ENCODE results near the gene ANKRD34C. TPM values are rescaled to one million over a fixed set of nuclear protein-coding genes. Genes with fewer than 3 reads are reported as not detected.

Gene ANKRD34C
- total and polyA plus RNA-seq, 7 experiments from 2014 or later: not detected

GRCh38 chr15:79292011-79292410, 9.5 kb downstream of the ANKRD34C start:
- H3K27me3 Mint-ChIP-seq: peaks cover 8 to 34% (median 30%) of the 10 kb centered on the region in 5 donors
- Histone ChIP-seq H3K27me3 (ENCODE audit: control insufficient read depth in 2 of 2, insufficient read depth in 2 of 2, low read length in 2 of 2) (no peaks in the 10 kb centered on the region), H3K36me3 (ENCODE audit: control insufficient read depth in 2 of 3, insufficient read depth in 3 of 3, low read length in 3 of 3) (no peaks in the 10 kb centered on the region), H3K4me3 (ENCODE audit: low read length) (no peak overlapping the region), H3K27ac (ENCODE audit: low read depth, low read length) (no peak overlapping the region), H3K4me1 (ENCODE audit: control insufficient read depth in 2 of 2, insufficient read depth in 2 of 2, low read length in 2 of 2) (no peaks in the 10 kb centered on the region), H3K9me3 (ENCODE audit: control insufficient read depth in 2 of 3, low read length in 3 of 3) (no peaks in the 10 kb centered on the region)
- H3K36me3 Mint-ChIP-seq: no peaks in the 10 kb centered on the region
- H3K27ac Mint-ChIP-seq: no peak overlapping the region
- DNase-seq (no peak), ATAC-seq (no peak)
- ChIA-PET CTCF (no interaction called here), POLR2A (no interaction called here)
- H3K4me3 Mint-ChIP-seq: no peak overlapping the region
- H3K4me1 Mint-ChIP-seq: peaks cover 0 to 5% (median 1%) of the 10 kb centered on the region in 7 donors
- intact Hi-C loops (cut with micrococcal nuclease): no loop called here
- H3K9me3 Mint-ChIP-seq: peaks cover 0 to 4% (median 0%) of the 10 kb centered on the region in 11 donors

- Histone ChIP-seq H3K36me3 (ENCODE audit: control insufficient read depth in 2 of 3, insufficient read depth in 3 of 3, low read length in 3 of 3) (no peaks in the 10 kb centered on the region), H3K4me1 (ENCODE audit: control insufficient read depth in 2 of 2, insufficient read depth in 2 of 2, low read length in 2 of 2) (no peaks in the 10 kb centered on the region), H3K27me3 (ENCODE audit: control insufficient read depth in 2 of 2, insufficient read depth in 2 of 2, low read length in 2 of 2) (no peaks in the 10 kb centered on the region), H3K27ac (ENCODE audit: low read depth, low read length) (no peak overlapping the region), H3K9me3 (ENCODE audit: control insufficient read depth in 2 of 3, low read length in 3 of 3) (no peaks in the 10 kb centered on the region), H3K4me3 (ENCODE audit: low read length) (no peak overlapping the region)
- H3K27ac Mint-ChIP-seq: no peak overlapping the region
- intact Hi-C loops (cut with micrococcal nuclease): no loop called here
- peaks cover 0 to 5% (median 1%) of the 10 kb centered on the region in 7 donors for H3K4me1 Mint-ChIP-seq
- no peak for DNase-seq
- CTCF ChIA-PET: no interaction called here
- peaks cover 0 to 4% (median 0%) of the 10 kb centered on the region in 11 donors for H3K9me3 Mint-ChIP-seq
- H3K27me3 Mint-ChIP-seq: peaks cover 12 to 32% (median 29%) of the 10 kb centered on the region in 5 donors
- H3K36me3 Mint-ChIP-seq: no peaks in the 10 kb centered on the region
- POLR2A ChIA-PET: no interaction called here
- H3K4me3 Mint-ChIP-seq: no peak overlapping the region
- no peak for ATAC-seq
These were observed 11.6 kb downstream of the ANKRD34C start for GRCh38 chr15:79294075-79294474.

GRCh38 chr15:79296583-79296982, 14.1 kb downstream of the ANKRD34C start:
- Mint-ChIP-seq H3K27me3 (peaks cover 30 to 38% (median 35%) of the 10 kb centered on the region in 5 donors), H3K4me1 (no peaks in the 10 kb centered on the region), H3K27ac (no peak overlapping the region), H3K9me3 (no peaks in the 10 kb centered on the region), H3K4me3 (no peak overlapping the region), H3K36me3 (no peaks in the 10 kb centered on the region)
- Histone ChIP-seq H3K9me3 (ENCODE audit: control insufficient read depth in 2 of 3, low read length in 3 of 3) (no peaks in the 10 kb centered on the region), H3K27me3 (ENCODE audit: control insufficient read depth in 2 of 2, insufficient read depth in 2 of 2, low read length in 2 of 2) (no peaks in the 10 kb centered on the region), H3K4me3 (ENCODE audit: low read length) (no peak overlapping the region), H3K36me3 (ENCODE audit: control insufficient read depth in 2 of 3, insufficient read depth in 3 of 3, low read length in 3 of 3) (no peaks in the 10 kb centered on the region), H3K27ac (ENCODE audit: low read depth, low read length) (no peak overlapping the region), H3K4me1 (ENCODE audit: control insufficient read depth in 2 of 2, insufficient read depth in 2 of 2, low read length in 2 of 2) (no peaks in the 10 kb centered on the region)
- CTCF ChIA-PET: no interaction called here
- ATAC-seq (no peak), DNase-seq (no peak)
- POLR2A ChIA-PET: no interaction called here
- intact Hi-C loops (cut with micrococcal nuclease): no loop called here

- Mint-ChIP-seq H3K4me1 (no peaks in the 10 kb centered on the region), H3K27ac (no peak overlapping the region), H3K4me3 (no peak overlapping the region), H3K9me3 (no peaks in the 10 kb centered on the region), H3K36me3 (no peaks in the 10 kb centered on the region), H3K27me3 (peaks cover 36 to 47% (median 43%) of the 10 kb centered on the region in 5 donors)
- intact Hi-C loops (cut with micrococcal nuclease): no loop called here
- H3K9me3 ChIP-seq (ENCODE audit: control insufficient read depth in 2 of 3, low read length in 3 of 3): no peaks in the 10 kb centered on the region
- ChIA-PET CTCF (no interaction called here), POLR2A (no interaction called here)
- H3K27me3 ChIP-seq (ENCODE audit: control insufficient read depth in 2 of 2, insufficient read depth in 2 of 2, low read length in 2 of 2): peaks cover 0 to under 1% of the 10 kb centered on the region in 2 donors
- H3K4me3 ChIP-seq (ENCODE audit: low read length): no peak overlapping the region
- no peaks in the 10 kb centered on the region for H3K4me1 ChIP-seq (ENCODE audit: control insufficient read depth in 2 of 2, insufficient read depth in 2 of 2, low read length in 2 of 2)
- no peaks in the 10 kb centered on the region for H3K36me3 ChIP-seq (ENCODE audit: control insufficient read depth in 2 of 3, insufficient read depth in 3 of 3, low read length in 3 of 3)
- no peak for DNase-seq
- ATAC-seq: no peak
- H3K27ac ChIP-seq (ENCODE audit: low read depth, low read length): no peak overlapping the region
These were observed 16.8 kb downstream of the ANKRD34C start for GRCh38 chr15:79299126-79299840.

GRCh38 chr15:79299841-79300235, 17.3 kb downstream of the ANKRD34C start:
- ChIA-PET POLR2A (no interaction called here), CTCF (no interaction called here)
- H3K4me1 Mint-ChIP-seq: no peaks in the 10 kb centered on the region
- ATAC-seq (no peak), DNase-seq (no peak)
- H3K27ac Mint-ChIP-seq: no peak overlapping the region
- Histone ChIP-seq H3K4me1 (ENCODE audit: control insufficient read depth in 2 of 2, insufficient read depth in 2 of 2, low read length in 2 of 2) (no peaks in the 10 kb centered on the region), H3K9me3 (ENCODE audit: control insufficient read depth in 2 of 3, low read length in 3 of 3) (no peaks in the 10 kb centered on the region), H3K4me3 (ENCODE audit: low read length) (no peak overlapping the region), H3K36me3 (ENCODE audit: control insufficient read depth in 2 of 3, insufficient read depth in 3 of 3, low read length in 3 of 3) (no peaks in the 10 kb centered on the region), H3K27me3 (ENCODE audit: control insufficient read depth in 2 of 2, insufficient read depth in 2 of 2, low read length in 2 of 2) (peaks cover 0 to 5% of the 10 kb centered on the region in 2 donors), H3K27ac (ENCODE audit: low read depth, low read length) (no peak overlapping the region)
- no peaks in the 10 kb centered on the region for H3K36me3 Mint-ChIP-seq
- intact Hi-C loops (cut with micrococcal nuclease): no loop called here
- H3K9me3 Mint-ChIP-seq: no peaks in the 10 kb centered on the region
- no peak overlapping the region for H3K4me3 Mint-ChIP-seq
- peaks cover 42 to 52% (median 49%) of the 10 kb centered on the region in 5 donors for H3K27me3 Mint-ChIP-seq

GRCh38 chr15:79307251-79307650, 24.7 kb downstream of the ANKRD34C start:
- H3K4me3 ChIP-seq (ENCODE audit: low read length): no peak overlapping the region
- Mint-ChIP-seq H3K36me3 (no peaks in the 10 kb centered on the region), H3K27ac (no peak overlapping the region), H3K4me1 (peaks cover 8 to 18% (median 15%) of the 10 kb centered on the region in 7 donors), H3K4me3 (no peak overlapping the region), H3K9me3 (no peaks in the 10 kb centered on the region), H3K27me3 (peaks cover 18 to 55% (median 29%) of the 10 kb centered on the region in 5 donors)
- ChIA-PET POLR2A (no interaction called here), CTCF (no interaction called here)
- intact Hi-C loops (cut with micrococcal nuclease): no loop called here
- peaks cover 0 to 5% of the 10 kb centered on the region in 2 donors for H3K27me3 ChIP-seq (ENCODE audit: control insufficient read depth in 2 of 2, insufficient read depth in 2 of 2, low read length in 2 of 2)
- H3K36me3 ChIP-seq (ENCODE audit: control insufficient read depth in 2 of 3, insufficient read depth in 3 of 3, low read length in 3 of 3): peaks cover 0 to 6% (median 0%) of the 10 kb centered on the region in 3 experiments
- no peak for ATAC-seq
- H3K4me1 ChIP-seq (ENCODE audit: control insufficient read depth in 2 of 2, insufficient read depth in 2 of 2, low read length in 2 of 2): peaks cover 7 to 10% of the 10 kb centered on the region in 2 donors
- no peaks in the 10 kb centered on the region for H3K9me3 ChIP-seq (ENCODE audit: control insufficient read depth in 2 of 3, low read length in 3 of 3)
- DNase-seq: no peak
- no peak overlapping the region for H3K27ac ChIP-seq (ENCODE audit: low read depth, low read length)

GRCh38 chr15:79308874-79309273, 26.4 kb downstream of the ANKRD34C start:
- H3K4me1 ChIP-seq (ENCODE audit: control insufficient read depth in 2 of 2, insufficient read depth in 2 of 2, low read length in 2 of 2): peaks cover 13 to 20% of the 10 kb centered on the region in 2 donors
- intact Hi-C loops (cut with micrococcal nuclease): no loop called here
- H3K36me3 ChIP-seq (ENCODE audit: control insufficient read depth in 2 of 3, insufficient read depth in 3 of 3, low read length in 3 of 3): peaks cover 0 to 11% (median 1%) of the 10 kb centered on the region in 3 experiments
- peaks cover 17 to 47% (median 27%) of the 10 kb centered on the region in 5 donors for H3K27me3 Mint-ChIP-seq
- H3K27ac Mint-ChIP-seq: no peak overlapping the region
- no peak for DNase-seq
- no peaks in the 10 kb centered on the region for H3K9me3 ChIP-seq (ENCODE audit: control insufficient read depth in 2 of 3, low read length in 3 of 3)
- H3K4me3 ChIP-seq (ENCODE audit: low read length): no peak overlapping the region
- H3K27me3 ChIP-seq (ENCODE audit: control insufficient read depth in 2 of 2, insufficient read depth in 2 of 2, low read length in 2 of 2): peaks cover 0 to 5% of the 10 kb centered on the region in 2 donors
- ATAC-seq: no peak
- ChIA-PET CTCF (no interaction called here), POLR2A (no interaction called here)
- no peaks in the 10 kb centered on the region for H3K9me3 Mint-ChIP-seq
- H3K36me3 Mint-ChIP-seq: peaks cover 4 to 13% (median 10%) of the 10 kb centered on the region in 5 donors
- peaks cover 18 to 34% (median 32%) of the 10 kb centered on the region in 7 donors for H3K4me1 Mint-ChIP-seq
- peak overlapping the region in 1 of 10 donors; percentile 61 for H3K4me3 Mint-ChIP-seq
- no peak overlapping the region for H3K27ac ChIP-seq (ENCODE audit: low read depth, low read length)
